Right lobe of liver (tissue), 4 donors: ENCODE measurements around the gene MTG1.

ENCODE experiments used
- CTCF ChIP-seq, 4 donors: fragments of 200-600 bp in 3 of 4; fragments of 450-650 bp in 1 of 4; IDR thresholded peaks; one replicate each; pipeline versions ENCODE4 v1.5.1 to v1.8.0; 2016 to 2022; ENCODE audit warnings: antibody characterized with exemption in 4 of 4, mild to moderate bottlenecking in 2 of 4
- POLR2A ChIP-seq: fragments of 450-650 bp; IDR thresholded peaks from one replicate; pipeline ENCODE4 v1.6.1; 2017; ENCODE audit warnings: antibody characterized with exemption, mild to moderate bottlenecking
- donor health status: DM: no; HTN: no; CAD: no.
- donor health status: DM: no; HTN: no; CAD: no.
- donor health status: DM: no; HTN: yes; CAD: no.

- TF ChIP-seq CTCF (IDR thresholded peaks at IDR 0.05) (peak; percentile 5 to 32 (median 32)), POLR2A (peak; percentile 75)
Observed at GRCh38 chr10:133394064-133394663, at the start of gene MTG1.
